GM19043 (cell line): ENCODE measurements around the gene UBE3B.
A peak's percentile ranks its signal among the peaks of the same experiment; 100 is the strongest.
"Not testable (repeated sequence)": the region's sequence is repeated elsewhere in the genome, so short reads cannot be mapped to it uniquely, and the experiment has no call there.

Experiments used
- ATAC-seq: cut with Tn5 transposase; IDR thresholded peaks from one replicate; pipeline ENCODE4 v1.9.1; 2021; ENCODE audit warnings: low read depth; ENCODE audit not compliant: unreplicated experiment

The UBE3B gene

GRCh38 chr12:109477185-109477962 lies at the start of gene UBE3B, which contains the start of gene KCTD10:
TSS of gene UBE3B (plus strand) at chr12:109477634. CDS start at chr12:109483552, 5,918 bp downstream.
TSS of gene KCTD10 (minus strand) at chr12:109477300. CDS start at chr12:109477262, 38 bp downstream.
- ATAC-seq = peak; percentile 94

- ATAC-seq = peak; percentile 79
Measured at GRCh38 chr12:109428037-109428629, 49.3 kb upstream of the UBE3B start.

GRCh38 chr12:109428804-109429203 lies 48.6 kb upstream of the UBE3B start:
- ATAC-seq = not testable (repeated sequence)

GRCh38 chr12:109430244-109430643 lies 47.2 kb upstream of the UBE3B start:
- ATAC-seq = no peak

- no peak for ATAC-seq
Measured at GRCh38 chr12:109432431-109432830, 45.0 kb upstream of the UBE3B start.

- no peak for ATAC-seq
Measured at GRCh38 chr12:109432842-109433304, 44.6 kb upstream of the UBE3B start.

- ATAC-seq = no peak
Measured at GRCh38 chr12:109433618-109434017, 43.8 kb upstream of the UBE3B start.

GRCh38 chr12:109434582-109434981 lies 42.9 kb upstream of the UBE3B start:
- ATAC-seq = no peak

- ATAC-seq = no peak
Measured at GRCh38 chr12:109435428-109436187, 41.8 kb upstream of the UBE3B start.

- ATAC-seq = no peak
Measured at GRCh38 chr12:109436188-109436560, 41.3 kb upstream of the UBE3B start.

- ATAC-seq = no peak
Measured at GRCh38 chr12:109439181-109439580, 38.3 kb upstream of the UBE3B start.

- not testable (repeated sequence) for ATAC-seq
Measured at GRCh38 chr12:109439951-109440350, 37.5 kb upstream of the UBE3B start.

GRCh38 chr12:109440851-109441490 lies 36.5 kb upstream of the UBE3B start:
- ATAC-seq = no peak

GRCh38 chr12:109443794-109444193 lies 33.6 kb upstream of the UBE3B start:
- ATAC-seq = no peak

- ATAC-seq = no peak
Measured at GRCh38 chr12:109444259-109444658, 33.2 kb upstream of the UBE3B start.

GRCh38 chr12:109445191-109445609 lies 32.2 kb upstream of the UBE3B start:
- no peak for ATAC-seq

- ATAC-seq = no peak
Measured at GRCh38 chr12:109446869-109447268, 30.6 kb upstream of the UBE3B start.

GRCh38 chr12:109447482-109447881 lies 30.0 kb upstream of the UBE3B start:
- no peak for ATAC-seq

GRCh38 chr12:109448272-109448671 lies 29.2 kb upstream of the UBE3B start:
- no peak for ATAC-seq

GRCh38 chr12:109448707-109449390 lies 28.6 kb upstream of the UBE3B start:
- no peak for ATAC-seq
